GM19467 (cell line): ENCODE results near the gene HADHB.
"Not testable (repeated sequence)": the region's sequence is repeated elsewhere in the genome, so short reads cannot be mapped to it uniquely, and the experiment has no call there.

Experiments
- ATAC-seq: cut with Tn5 transposase; IDR thresholded peaks from one replicate; pipeline ENCODE4 v1.9.1; 2021; ENCODE audit warnings: mild to moderate bottlenecking, moderate library complexity; ENCODE audit not compliant: unreplicated experiment

The HADHB gene

DNA sequence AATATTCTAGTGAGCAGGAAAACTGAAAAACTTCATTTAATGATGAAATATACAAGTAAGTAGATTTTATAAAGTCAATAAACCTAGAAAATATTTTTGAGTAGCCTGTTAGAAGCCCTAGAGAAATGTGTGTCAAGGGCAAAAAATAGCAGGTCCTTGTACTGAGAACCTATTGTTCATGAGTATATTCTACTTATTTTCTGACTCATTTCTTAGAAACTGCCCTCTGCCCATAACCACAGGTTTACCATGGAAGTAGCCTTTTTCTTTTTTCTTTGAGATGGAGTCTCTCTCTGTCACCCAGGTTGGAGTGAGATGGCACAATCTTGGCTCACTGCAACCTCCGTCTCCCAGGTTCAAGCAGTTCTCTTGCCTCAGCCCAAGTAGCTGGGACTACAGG is 81.8 kb downstream of the HADHB start:
- no peak for ATAC-seq

DNA sequence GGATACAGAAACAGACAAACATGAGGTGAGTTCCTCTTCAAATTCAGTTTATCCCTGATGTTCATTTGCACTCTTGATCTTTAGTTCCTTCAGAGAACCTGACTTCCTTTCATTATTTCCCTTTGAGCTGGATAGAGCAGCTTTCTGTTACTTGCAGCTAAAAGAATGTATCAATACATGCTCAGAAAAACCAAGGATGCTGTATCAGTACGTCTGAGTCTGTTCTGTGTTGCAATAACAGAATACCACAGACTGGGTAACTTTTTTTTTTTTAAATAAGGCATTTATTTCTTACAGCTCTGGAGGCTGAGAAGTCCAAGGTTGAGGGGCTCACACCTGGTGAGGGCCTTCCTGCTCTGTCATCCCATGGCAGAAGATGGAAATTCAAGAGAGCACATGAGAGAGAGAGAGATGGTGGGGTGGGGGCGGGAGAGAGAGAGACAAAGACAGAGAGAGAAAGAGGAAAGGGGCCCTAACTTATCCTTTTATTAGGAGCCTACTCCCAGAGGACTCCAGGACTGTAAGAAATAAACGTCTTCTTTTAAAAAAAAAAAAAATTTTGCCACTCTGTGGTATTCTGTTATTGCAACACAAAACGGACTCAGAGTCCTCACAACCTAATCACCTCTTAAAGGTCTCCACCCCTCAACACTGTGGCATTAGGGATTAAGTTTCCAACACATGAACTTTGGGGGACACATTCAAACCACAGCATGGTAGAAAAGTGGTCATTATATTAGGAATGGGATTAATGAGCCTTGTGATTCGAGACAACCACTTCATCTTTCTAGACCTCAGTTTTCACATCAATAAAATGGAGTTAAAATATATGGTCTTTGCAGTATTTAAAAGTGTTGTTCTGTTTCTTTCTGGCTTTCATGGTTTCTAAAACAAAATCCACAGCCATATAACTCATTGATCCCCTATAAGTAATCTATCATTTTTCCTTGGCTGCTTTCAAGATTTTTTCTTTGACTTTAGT is 82.8 kb downstream of the HADHB start:
- no peak for ATAC-seq

DNA sequence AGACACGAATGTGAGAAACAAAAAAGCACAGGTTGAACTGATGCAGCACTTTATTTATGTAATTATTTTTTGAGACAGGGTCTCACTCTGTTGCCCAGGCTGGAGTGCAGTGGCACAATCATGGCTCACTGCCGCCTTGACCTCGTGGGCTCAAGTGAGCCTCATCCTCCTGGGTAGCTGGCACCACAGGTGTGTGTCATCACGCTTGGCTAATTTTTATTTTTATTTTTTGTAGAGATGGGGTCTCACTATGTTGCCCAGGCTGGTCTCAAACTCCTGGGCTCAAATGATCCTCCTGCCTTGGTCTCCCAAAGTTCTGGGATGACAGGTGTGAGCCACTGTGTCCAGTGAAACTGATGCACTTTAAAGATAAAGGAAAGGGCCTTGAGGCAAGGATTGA is 84.3 kb downstream of the HADHB start:
- not testable (repeated sequence) for ATAC-seq

DNA sequence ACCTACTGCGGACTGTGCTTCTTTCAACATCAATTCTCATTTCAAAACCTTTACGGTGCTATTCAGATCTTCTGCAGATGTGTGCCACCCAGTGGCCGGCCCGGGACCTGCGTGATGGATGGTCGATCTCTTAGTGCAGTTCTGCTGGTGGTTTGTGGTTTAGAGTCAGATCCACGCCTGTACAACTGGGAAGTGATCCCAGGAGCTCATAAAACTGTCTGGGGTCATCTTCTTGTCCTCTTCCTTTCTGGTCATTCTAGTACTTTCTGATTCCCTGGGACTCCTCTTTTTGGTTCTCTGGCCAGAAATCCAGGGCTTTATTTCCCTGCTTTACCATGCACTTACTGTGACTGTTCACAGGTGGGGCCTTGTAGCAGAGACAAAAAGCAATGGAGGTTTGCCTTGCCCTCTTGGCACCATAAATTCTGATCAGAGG is 85.4 kb downstream of the HADHB start:
- peak; percentile 64 for ATAC-seq

DNA sequence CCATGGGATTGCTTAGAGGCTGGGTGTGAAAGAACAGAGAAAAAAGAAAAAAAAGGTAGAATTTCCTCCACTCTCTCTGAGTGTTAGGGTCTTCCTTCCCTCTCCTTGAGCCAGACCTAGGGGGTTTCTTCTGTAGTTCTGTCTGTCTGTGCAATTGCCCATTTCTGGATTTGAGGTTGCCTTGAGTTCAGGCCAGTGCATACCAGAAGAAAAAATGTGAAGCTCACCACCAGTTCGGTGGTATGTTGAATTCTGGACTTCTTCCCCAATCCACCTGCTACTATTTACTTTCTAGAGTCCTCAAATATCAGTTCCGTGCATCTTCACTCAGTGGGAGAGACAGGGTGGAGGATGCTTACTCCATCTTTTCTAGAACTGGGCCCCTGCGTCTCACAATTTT is 85.9 kb downstream of the HADHB start:
- no peak for ATAC-seq

DNA sequence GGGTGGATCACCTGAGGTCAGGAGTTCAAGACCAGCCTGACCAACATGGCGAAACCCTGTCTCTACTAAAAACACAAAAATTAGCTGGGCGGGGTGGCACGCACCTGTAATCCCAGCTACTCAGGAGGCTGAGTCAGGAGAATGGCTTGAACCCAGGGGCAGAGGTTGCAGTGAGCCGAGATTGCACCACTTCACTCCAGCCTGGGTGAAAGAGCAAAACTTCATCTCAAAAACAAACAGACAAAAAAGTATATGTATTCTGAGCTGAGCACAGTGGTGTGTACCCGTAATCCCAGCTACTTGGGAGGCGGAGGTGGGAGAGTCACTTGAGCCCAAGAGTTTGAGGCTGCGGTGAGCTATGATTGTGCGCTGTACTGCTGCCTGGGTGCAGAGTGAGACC is 86.6 kb downstream of the HADHB start:
- ATAC-seq: not testable (repeated sequence)

DNA sequence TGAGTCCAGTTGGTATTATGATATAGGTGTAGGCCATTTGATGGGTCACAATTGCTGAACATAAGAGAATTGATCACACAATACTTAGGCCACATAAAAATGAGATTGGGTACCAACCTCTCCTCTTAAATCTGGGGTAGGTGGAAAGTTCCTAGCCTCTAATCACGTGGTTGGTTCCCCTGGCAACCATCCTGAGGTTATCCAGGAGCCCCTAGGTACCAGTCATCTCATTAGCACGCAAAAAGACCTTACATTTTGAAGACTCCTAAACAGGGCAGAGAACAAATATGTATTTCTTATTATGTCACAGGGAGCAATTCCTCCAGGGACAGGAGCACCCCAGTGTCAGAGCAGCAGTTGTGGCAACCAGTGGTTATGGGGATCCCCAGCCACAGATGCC is 88.6 kb downstream of the HADHB start:
- no peak for ATAC-seq

DNA sequence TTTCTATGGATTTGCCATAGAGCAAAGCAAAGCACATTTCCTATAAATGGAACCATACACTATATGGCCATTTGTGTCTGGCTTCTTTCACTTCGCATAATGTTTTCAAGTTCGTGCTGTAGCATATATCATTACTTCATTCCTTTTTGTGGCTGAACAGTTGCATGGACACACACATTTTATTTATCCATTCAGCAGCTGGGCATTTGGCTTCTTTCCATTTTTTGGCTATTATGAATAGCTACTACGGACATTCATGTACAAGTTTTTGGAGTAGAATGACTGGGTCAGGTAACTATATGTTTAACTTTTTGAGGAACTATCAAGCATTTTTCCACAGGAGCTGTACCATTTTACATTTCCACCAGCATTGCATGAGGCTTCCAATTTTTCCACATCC is 90.5 kb downstream of the HADHB start:
- ATAC-seq: no peak

DNA sequence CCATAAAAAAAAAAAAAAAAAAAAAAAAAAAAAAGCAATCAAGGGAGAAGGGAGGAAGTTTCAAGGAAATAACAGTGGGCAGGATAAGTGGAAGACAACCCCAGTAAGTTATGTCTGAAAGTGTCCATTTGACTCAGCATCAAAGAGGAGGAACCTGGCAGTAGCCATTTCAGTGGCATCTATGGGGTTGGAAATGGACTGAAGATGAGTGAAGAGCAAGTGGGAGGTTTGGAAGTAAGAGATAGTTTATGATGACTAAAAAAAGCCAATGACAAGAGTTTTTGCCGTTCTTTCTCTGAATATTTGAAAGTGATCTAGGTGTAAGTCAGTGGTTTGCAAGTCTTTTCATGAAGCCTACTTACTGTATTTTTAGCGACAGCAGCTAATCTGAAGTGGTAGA is 92.0 kb downstream of the HADHB start:
- ATAC-seq: no peak

DNA sequence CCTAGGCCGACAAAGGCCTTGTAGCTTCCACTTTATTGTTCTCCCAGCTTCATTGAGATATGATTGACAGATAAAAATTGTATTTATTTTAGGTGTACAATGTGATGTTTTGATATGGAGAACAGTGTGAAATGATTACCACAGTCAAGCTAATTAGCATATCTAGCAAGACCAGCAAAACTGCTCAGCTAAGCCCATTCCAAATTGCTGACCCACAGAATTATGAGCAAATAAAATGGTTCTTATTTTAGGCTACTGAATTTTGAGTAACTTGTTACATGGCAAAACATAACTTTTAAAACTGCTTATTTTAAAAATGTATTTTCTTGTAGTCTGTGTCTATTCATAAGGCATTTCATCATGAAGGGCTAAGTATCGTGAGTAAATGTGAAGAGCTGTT is 92.6 kb downstream of the HADHB start:
- no peak for ATAC-seq
